Neuronal stem cell (in vitro differentiated cells): ENCODE results near the gene MATR3.
"Not testable (repeated sequence)": the region's sequence is repeated elsewhere in the genome, so short reads cannot be mapped to it uniquely, and the experiment has no call there.

ENCODE experiments used
- DNase-seq: peaks from one replicate; pipeline ENCODE4 v3.0.0-alpha.2; 2013; ENCODE audit warnings: low spot score
- H2AFZ ChIP-seq: one replicate; pipeline ENCODE4 v1.6.1; 2013; ENCODE audit warnings: mild to moderate bottlenecking, low read length, inconsistent platforms
- H2AK5ac ChIP-seq: 2 replicates; pipeline ENCODE4 v1.6.1; 2013; ENCODE audit warnings: low read depth, mild to moderate bottlenecking, inconsistent platforms, low read length, moderate library complexity, mixed read lengths
- H2BK120ac ChIP-seq: 2 replicates; pipeline ENCODE4 v1.6.1; 2013; ENCODE audit warnings: low read depth, mild to moderate bottlenecking, inconsistent platforms, low read length, moderate library complexity, mixed read lengths
- H2BK12ac ChIP-seq: one replicate; pipeline ENCODE4 v1.6.1; 2013; ENCODE audit warnings: low read length, inconsistent platforms
- H2BK15ac ChIP-seq: 2 replicates; pipeline ENCODE4 v1.6.1; 2013; ENCODE audit warnings: mild to moderate bottlenecking, low read length, inconsistent platforms, mixed read lengths
- H2BK5ac ChIP-seq: one replicate; pipeline ENCODE4 v1.6.1; 2013; ENCODE audit warnings: inconsistent platforms, mild to moderate bottlenecking, low read length, moderate library complexity
- H3K14ac ChIP-seq: one replicate; pipeline ENCODE4 v1.6.1; 2013; ENCODE audit warnings: low read length, inconsistent platforms
- H3K18ac ChIP-seq: 2 replicates; pipeline ENCODE4 v1.6.1; 2013; ENCODE audit warnings: low read length, inconsistent platforms
- H3K23ac ChIP-seq: 2 replicates; pipeline ENCODE4 v1.6.1; 2013; ENCODE audit warnings: low read depth, mild to moderate bottlenecking, mixed read lengths, low read length, inconsistent platforms; ENCODE audit not compliant: poor library complexity
- H3K27ac ChIP-seq: replicated peaks from 3 replicates; pipeline ENCODE4 v1.5.1; 2013; ENCODE audit warnings: low read length, inconsistent platforms
- H3K27me3 ChIP-seq, 3 experiments: 2 replicates each; pipeline ENCODE4 v1.6.1; 2013; ENCODE audit warnings: low read length in 3 of 3, mild to moderate bottlenecking in 2 of 3, inconsistent platforms in 1 of 3, low read depth in 1 of 3, mixed read lengths in 1 of 3, moderate library complexity in 1 of 3; ENCODE audit not compliant: control insufficient read depth in 3 of 3, insufficient read depth in 3 of 3
- H3K36me3 ChIP-seq, 2 donors: replicated peaks in 1 of 2; 2 replicates each; pipeline ENCODE4 v1.6.1; 2013; ENCODE audit warnings: low read length in 2 of 2; ENCODE audit not compliant: control insufficient read depth in 2 of 2, insufficient read depth in 2 of 2
- H3K4ac ChIP-seq: 2 replicates; pipeline ENCODE4 v1.6.1; 2013; ENCODE audit warnings: inconsistent platforms, mild to moderate bottlenecking, low read length, moderate library complexity
- H3K4me1 ChIP-seq, 2 donors: 1 replicate in 1 of 2; 2 replicates in 1 of 2; pipeline ENCODE4 v1.6.1; 2013; ENCODE audit warnings: low read length in 2 of 2, low read depth in 1 of 2; ENCODE audit not compliant: control insufficient read depth in 2 of 2, insufficient read depth in 1 of 2
- H3K4me2 ChIP-seq: one replicate; pipeline ENCODE4 v1.6.1; 2013; ENCODE audit warnings: mild to moderate bottlenecking, low read length, inconsistent platforms; ENCODE audit not compliant: insufficient read depth, poor library complexity, severe bottlenecking
- H3K4me3 ChIP-seq, 2 donors: 2 replicates each; pipeline ENCODE4 v1.5.1; 2013; ENCODE audit warnings: low read length in 2 of 2, mild to moderate bottlenecking in 2 of 2, inconsistent platforms in 1 of 2, moderate library complexity in 1 of 2
- H3K79me1 ChIP-seq: one replicate; pipeline ENCODE4 v1.6.1; 2013; ENCODE audit warnings: low read depth, mild to moderate bottlenecking, inconsistent platforms, low read length, moderate library complexity
- H3K9ac ChIP-seq: one replicate; pipeline ENCODE4 v1.6.1; 2013; ENCODE audit warnings: mild to moderate bottlenecking, low read depth, low read length, inconsistent platforms; ENCODE audit not compliant: poor library complexity
- H3K9me3 ChIP-seq, 2 donors: replicated peaks in 1 of 2; 2 replicates each; pipeline versions ENCODE3 to v1.6.1; 2013; ENCODE audit warnings: low read length in 2 of 2, mild to moderate bottlenecking in 2 of 2, inconsistent platforms in 1 of 2, low read depth in 1 of 2, mixed read lengths in 1 of 2, moderate library complexity in 1 of 2; ENCODE audit not compliant: control insufficient read depth in 2 of 2, insufficient read depth in 1 of 2
- H4K8ac ChIP-seq: one replicate; pipeline ENCODE4 v1.6.1; 2013; ENCODE audit warnings: low read depth, mild to moderate bottlenecking, inconsistent platforms, low read length, moderate library complexity
- H4K91ac ChIP-seq: one replicate; pipeline ENCODE4 v1.6.1; 2013; ENCODE audit warnings: low read length, low read depth, mild to moderate bottlenecking, inconsistent platforms; ENCODE audit not compliant: poor library complexity
- WGBS, 2 donors: extraction: QIAGEN DNeasy Blood & Tissue Kit; methylation state at CpG; one replicate each; pipeline ENCODE4 v1.1.7; 2013; ENCODE audit warnings: missing lambda C conversion rate in 2 of 2, mixed read lengths in 1 of 2; ENCODE audit not compliant: insufficient read length in 2 of 2, insufficient replicate concordance in 1 of 2; ENCODE audit errors: extremely low coverage in 2 of 2; 5-methylcytosine and 5-hydroxymethylcytosine counted together

The MATR3 gene

DNA sequence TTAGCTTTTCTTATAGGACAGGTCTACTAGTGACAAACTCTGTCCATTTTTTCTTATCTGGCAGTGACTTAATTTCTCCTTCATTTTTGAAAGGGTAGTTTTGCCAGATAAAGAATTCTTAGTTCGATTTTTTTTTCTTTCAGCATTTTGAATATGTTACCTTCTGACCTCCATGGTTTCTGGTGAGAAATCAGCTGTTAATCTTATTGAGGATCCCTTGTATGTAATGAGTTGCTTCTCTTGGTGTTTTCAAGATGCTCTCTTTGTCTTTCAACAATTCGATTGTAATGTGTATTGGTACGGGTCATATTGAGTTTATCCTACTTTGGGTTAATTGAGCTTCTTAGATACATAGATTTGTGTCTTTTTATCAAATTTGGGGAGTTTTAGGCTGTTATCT is 60.6 kb downstream of the MATR3 start:
- no peak overlapping the region for H3K27ac ChIP-seq
- no CpG with 5 or more reads among the region's 3 CpGs for WGBS, 2 donors
- no peak overlapping the region for H4K91ac ChIP-seq

GRCh38 chr5:139355900-139356299 is 62.4 kb downstream of the MATR3 start:
- H3K79me1 ChIP-seq, H2BK120ac ChIP-seq, H3K9ac ChIP-seq, H3K14ac ChIP-seq, H2BK12ac ChIP-seq, H3K23ac ChIP-seq, H2BK15ac ChIP-seq, H4K91ac ChIP-seq, H4K8ac ChIP-seq, H2BK5ac ChIP-seq, H3K27ac ChIP-seq, H3K27me3 ChIP-seq, H3K18ac ChIP-seq, H2AK5ac ChIP-seq, H3K4me1 ChIP-seq, H3K4ac ChIP-seq, H2AFZ ChIP-seq, H3K4me3 ChIP-seq, DNase-seq, H3K4me2 ChIP-seq: not testable (repeated sequence)
- peaks cover 0 to 13% of the 10 kb centered on the region in 2 donors for H3K9me3 ChIP-seq
- WGBS, 2 donors: no CpG with 5 or more reads among the region's 8 CpGs
- H3K36me3 ChIP-seq: peaks cover 4 to 82% of the 10 kb centered on the region in 2 donors

More for the DNA sequence above, 60.6 kb downstream of the MATR3 start:
- Histone ChIP-seq H3K4ac (no peak overlapping the region), H4K8ac (no peak overlapping the region), H2BK12ac (no peak overlapping the region), H3K27me3 (no peaks in the 10 kb centered on the region), H2AFZ (no peak overlapping the region), H3K36me3 (peaks cover 4 to 82% of the 10 kb centered on the region in 2 donors), H3K9ac (no peak overlapping the region), H2BK120ac (no peak overlapping the region), H3K18ac (no peak overlapping the region), H3K23ac (no peak overlapping the region), H3K4me2 (no peak overlapping the region), H3K9me3 (peaks cover 0 to 13% of the 10 kb centered on the region in 2 donors), H3K4me3 (no peak overlapping the region), H3K79me1 (peaks cover 7% of the 10 kb centered on the region), H3K4me1 (no peaks in the 10 kb centered on the region), H2BK5ac (no peak overlapping the region), H2BK15ac (no peak overlapping the region), H3K14ac (no peak overlapping the region), H2AK5ac (no peak overlapping the region)
- no peak for DNase-seq

- no peak overlapping the region for H3K23ac ChIP-seq
- H3K4me1 ChIP-seq: no peaks in the 10 kb centered on the region
- no peak overlapping the region for H3K4me2 ChIP-seq
- H4K8ac ChIP-seq: no peak overlapping the region
- no peak overlapping the region for H3K9ac ChIP-seq
- H4K91ac ChIP-seq: no peak overlapping the region
- H2BK15ac ChIP-seq: no peak overlapping the region
- H3K9me3 ChIP-seq: peaks cover 0 to 13% of the 10 kb centered on the region in 2 donors
- H2AFZ ChIP-seq: no peak overlapping the region
- H2BK5ac ChIP-seq: no peak overlapping the region
- no peak overlapping the region for H3K18ac ChIP-seq
- no peak overlapping the region for H3K14ac ChIP-seq
- H2AK5ac ChIP-seq: no peak overlapping the region
- no peak overlapping the region for H3K27ac ChIP-seq
- H3K4ac ChIP-seq: no peak overlapping the region
- H3K36me3 ChIP-seq: peaks cover 2 to 75% of the 10 kb centered on the region in 2 donors
- H3K27me3 ChIP-seq: no peaks in the 10 kb centered on the region
- peaks cover 9% of the 10 kb centered on the region for H3K79me1 ChIP-seq
- no peak for DNase-seq
- no peak overlapping the region for H2BK12ac ChIP-seq
- H2BK120ac ChIP-seq: no peak overlapping the region
- no peak overlapping the region for H3K4me3 ChIP-seq
Observed at GRCh38 chr5:139358064-139358463, 64.5 kb downstream of the MATR3 start.

DNA sequence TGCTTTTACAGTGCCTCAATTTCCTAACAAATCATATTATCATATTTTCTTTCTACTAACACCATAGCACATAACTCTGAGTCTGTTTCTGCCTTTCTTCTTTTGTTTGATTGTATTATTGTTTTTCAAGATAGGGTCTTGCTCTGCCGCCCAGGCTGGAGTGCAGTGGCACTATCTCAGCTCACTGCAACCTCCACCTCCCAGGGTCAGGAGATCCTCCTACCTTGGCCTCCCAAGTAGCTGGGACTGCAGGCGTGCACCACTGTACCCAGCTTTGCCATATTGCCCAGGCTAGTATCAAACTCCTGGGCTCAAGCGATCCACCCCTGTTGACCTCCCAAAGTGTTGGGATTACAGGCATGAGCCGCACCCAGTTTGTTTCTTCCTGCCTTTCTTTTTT is 66.8 kb downstream of the MATR3 start:
- Histone ChIP-seq H3K9ac (no peak overlapping the region), H3K4me2 (no peak overlapping the region), H4K91ac (no peak overlapping the region), H2AK5ac (no peak overlapping the region), H3K23ac (no peak overlapping the region), H3K36me3 (peaks cover 9 to 76% of the 10 kb centered on the region in 2 donors), H3K79me1 (peaks cover 9% of the 10 kb centered on the region), H3K27me3 (no peaks in the 10 kb centered on the region), H3K4me1 (no peaks in the 10 kb centered on the region), H2BK12ac (no peak overlapping the region), H2BK15ac (no peak overlapping the region), H3K9me3 (no peaks in the 10 kb centered on the region), H3K4me3 (no peak overlapping the region), H3K18ac (no peak overlapping the region), H2BK120ac (no peak overlapping the region), H3K4ac (no peak overlapping the region), H2AFZ (no peak overlapping the region), H4K8ac (no peak overlapping the region), H3K14ac (no peak overlapping the region), H3K27ac (no peak overlapping the region), H2BK5ac (no peak overlapping the region)
- DNase-seq: no peak
- WGBS, 2 donors: no CpG with 5 or more reads among the region's 4 CpGs
